Liver (tissue), 9 donors: ENCODE measurements around the gene OR1L6. TPM values are rescaled to one million over a fixed set of nuclear protein-coding genes. Genes with fewer than 3 reads are reported as not detected.

ENCODE experiments used
- DNase-seq: peaks from one replicate; pipeline ENCODE4 v3.0.0-alpha.2; 2017; ENCODE audit warnings: low spot score
- H3K27ac ChIP-seq, 2 donors: one replicate each; pipeline ENCODE4 v1.7.0; 2013; ENCODE audit warnings: inconsistent platforms in 2 of 2, low read length in 2 of 2, control low read depth in 1 of 2, low read depth in 1 of 2, mild to moderate bottlenecking in 1 of 2
- H3K27me3 ChIP-seq, 4 donors: one replicate each; pipeline versions ENCODE4 v1.6.1 to v1.7.0; 2013; ENCODE audit warnings: low read length in 3 of 4, inconsistent platforms in 1 of 4, mild to moderate bottlenecking in 1 of 4, moderate library complexity in 1 of 4; ENCODE audit not compliant: control insufficient read depth in 4 of 4, insufficient read depth in 4 of 4
- H3K36me3 ChIP-seq, 4 donors: one replicate each; pipeline versions ENCODE4 v1.6.1 to v1.7.0; 2013; ENCODE audit warnings: low read length in 3 of 4, mild to moderate bottlenecking in 3 of 4, low read depth in 1 of 4, moderate library complexity in 1 of 4; ENCODE audit not compliant: control insufficient read depth in 4 of 4, insufficient read depth in 3 of 4
- H3K4me1 ChIP-seq, 4 donors: one replicate each; pipeline versions ENCODE4 v1.6.1 to v1.7.0; 2013; ENCODE audit warnings: low read length in 3 of 4, mild to moderate bottlenecking in 3 of 4, moderate library complexity in 1 of 4; ENCODE audit not compliant: control insufficient read depth in 4 of 4, insufficient read depth in 4 of 4
- H3K4me3 ChIP-seq, 3 donors: one replicate each; pipeline versions ENCODE4 v1.6.1 to v1.7.0; 2013; ENCODE audit warnings: low read length in 3 of 3, control low read depth in 1 of 3, low read depth in 1 of 3, mild to moderate bottlenecking in 1 of 3
- H3K9ac ChIP-seq, 2 donors: one replicate each; pipeline ENCODE4 v1.7.0; 2013; ENCODE audit warnings: low read length in 2 of 2, mild to moderate bottlenecking in 2 of 2, moderate library complexity in 2 of 2, control low read depth in 1 of 2, low read depth in 1 of 2
- H3K9me3 ChIP-seq, 4 donors: one replicate each; pipeline versions ENCODE4 v1.6.1 to v1.7.0; 2013; ENCODE audit warnings: low read length in 3 of 4; ENCODE audit not compliant: control insufficient read depth in 4 of 4
- ATF3 ChIP-seq: IDR thresholded peaks from 2 replicates; pipeline ENCODE4 v1.6.1; 2016; ENCODE audit warnings: antibody characterized with exemption
- CTCF ChIP-seq: fragments of 150-350 bp; IDR thresholded peaks from 2 replicates; pipeline ENCODE4 v1.5.1; 2017; ENCODE audit warnings: improper control_type of control experiment, low read depth, low read length; ENCODE audit not compliant: missing input control
- EGR1 ChIP-seq, 2 donors: IDR thresholded peaks; 2 replicates each; pipeline ENCODE4 v1.6.1; 2016 to 2018; ENCODE audit warnings: antibody characterized with exemption in 2 of 2, low read depth in 2 of 2
- MAX ChIP-seq: IDR thresholded peaks from 2 replicates; pipeline ENCODE4 v1.6.1; 2016; ENCODE audit warnings: antibody characterized with exemption
- NR2F2 ChIP-seq: IDR thresholded peaks from 2 replicates; pipeline ENCODE4 v1.6.1; 2016; ENCODE audit warnings: antibody characterized with exemption
- RAD21 ChIP-seq, 2 donors: IDR thresholded peaks; 2 replicates each; pipeline ENCODE4 v1.6.1; 2016; ENCODE audit warnings: antibody characterized with exemption in 2 of 2, mild to moderate bottlenecking in 2 of 2
- REST ChIP-seq: IDR thresholded peaks from 2 replicates; pipeline ENCODE4 v1.6.1; 2016; ENCODE audit warnings: antibody characterized with exemption, mild to moderate bottlenecking
- TAF1 ChIP-seq: conservative IDR thresholded peaks from 2 replicates; pipeline ENCODE4 v1.6.1; 2016; ENCODE audit warnings: antibody characterized with exemption, mild to moderate bottlenecking
- YY1 ChIP-seq: IDR thresholded peaks from 2 replicates; pipeline ENCODE4 v1.6.1; 2016; ENCODE audit warnings: antibody characterized with exemption, mild to moderate bottlenecking
- ZBTB33 ChIP-seq: IDR thresholded peaks from 2 replicates; pipeline ENCODE4 v1.6.1; 2016; ENCODE audit warnings: antibody characterized with exemption
- WGBS: extraction: QIAGEN DNeasy Blood & Tissue Kit; methylation state at CpG from one replicate; pipeline ENCODE4 v1.1.7; 2013; 5-methylcytosine and 5-hydroxymethylcytosine counted together
- polyA plus RNA-seq, 2 donors: library from polyadenylated mRNA; stranded (reverse) in 1 of 2; unstranded in 1 of 2; fragments of 200-250 nt in 1 of 2; fragments of >200 nt in 1 of 2; fragmentation: Nextera tagmentation in 1 of 2; extraction: Ambion mirVana in 1 of 2; gene quantifications; one replicate each; pipeline versions ENCODE4 v1.2.1 to v1.2.3, GENCODE V29; 2013 to 2015
- total RNA-seq, 2 donors: library from RNA; depleted of rRNA; stranded (reverse); fragments of >200 nt; gene quantifications; one replicate each; pipeline ENCODE4 v1.2.3, GENCODE V29; 2014
- donor health status: healthy.
- donor health status: healthy.
- donor health status: healthy.
- donor health status: healthy.
- donor health status: healthy.

OR1L6 gene
- total and polyA plus RNA-seq, 4 donors: not detected

- Histone ChIP-seq H3K9ac (no peak overlapping the region), H3K27ac (no peak overlapping the region), H3K27me3 (no peaks in the 10 kb centered on the region), H3K36me3 (no peaks in the 10 kb centered on the region), H3K4me1 (no peaks in the 10 kb centered on the region), H3K9me3 (no peaks in the 10 kb centered on the region), H3K4me3 (no peak overlapping the region)
- TF ChIP-seq REST (no peak), TAF1 (no peak), CTCF (no peak), MAX (no peak), ZBTB33 (no peak), YY1 (no peak), ATF3 (no peak), EGR1 (IDR thresholded peaks at IDR 0.05; ENCODE audit: low read depth in 2 of 2) (no peak), RAD21 (IDR thresholded peaks at IDR 0.05) (no peak), NR2F2 (no peak)
- DNase-seq: no peak
- 86% methylated on average over 6 of the region's 6 CpGs for WGBS
Observed at GRCh38 chr9:122797316-122798063, 55.4 kb downstream of the OR1L6 start.

Other genes starting within 250 kb of the OR1L6 start
- gene OR1J2, start 231.5 kb upstream of the OR1L6 start, total RNA-seq: not detected
- gene OR1J2, start 231.5 kb upstream of the OR1L6 start, polyA plus RNA-seq: not detected
- not detected for gene OR1J4, start 223.2 kb upstream of the OR1L6 start, total RNA-seq
- gene OR1J4, start 223.2 kb upstream of the OR1L6 start, polyA plus RNA-seq: not detected
- not detected for gene OR1N1, start 215.0 kb upstream of the OR1L6 start, total RNA-seq
- not detected for gene OR1N1, start 215.0 kb upstream of the OR1L6 start, polyA plus RNA-seq
- gene OR1N2, start 189.2 kb upstream of the OR1L6 start, total RNA-seq: not detected
- not detected for gene OR1N2, start 189.2 kb upstream of the OR1L6 start, polyA plus RNA-seq
- under 1 TPM in 1 of 2 donors, not detected in 1; 0.08 TPM for gene OR1L8, start 158.9 kb upstream of the OR1L6 start, total RNA-seq
- not detected for gene OR1L8, start 158.9 kb upstream of the OR1L6 start, polyA plus RNA-seq
- gene OR1Q1, start 127.6 kb upstream of the OR1L6 start, total RNA-seq: not detected
- gene OR1Q1, start 127.6 kb upstream of the OR1L6 start, polyA plus RNA-seq: not detected
- not detected for gene OR1B1, start 84.7 kb upstream of the OR1L6 start, total RNA-seq
- not detected for gene OR1B1, start 84.7 kb upstream of the OR1L6 start, polyA plus RNA-seq
- gene OR1L1, start 80.6 kb upstream of the OR1L6 start, total RNA-seq: not detected
- not detected for gene OR1L1, start 80.6 kb upstream of the OR1L6 start, polyA plus RNA-seq
- gene OR1L3, start 67.2 kb upstream of the OR1L6 start, total RNA-seq: not detected
- not detected for gene OR1L3, start 67.2 kb upstream of the OR1L6 start, polyA plus RNA-seq
- gene OR1L4, start 18.3 kb upstream of the OR1L6 start, total RNA-seq: not detected
- gene OR1L4, start 18.3 kb upstream of the OR1L6 start, polyA plus RNA-seq: not detected
- not detected for gene OR5C1, start 46.6 kb downstream of the OR1L6 start, total RNA-seq
- gene OR5C1, start 46.6 kb downstream of the OR1L6 start, polyA plus RNA-seq: not detected
- gene OR1K1, start 57.8 kb downstream of the OR1L6 start, total RNA-seq: not detected
- gene OR1K1, start 57.8 kb downstream of the OR1L6 start, polyA plus RNA-seq: not detected
- 10 to 100 TPM in 1 of 2 donors, 1 to 10 TPM in 1; 6.9 to 15.2 TPM for gene PDCL, start 86.3 kb downstream of the OR1L6 start, total RNA-seq
- 1 to 10 TPM; 3.0 to 3.8 TPM for gene PDCL, start 86.3 kb downstream of the OR1L6 start, polyA plus RNA-seq
- 10 to 100 TPM; 23.3 to 26.4 TPM for gene RC3H2, start 163.1 kb downstream of the OR1L6 start, total RNA-seq
- gene RC3H2, start 163.1 kb downstream of the OR1L6 start, polyA plus RNA-seq: 10 to 100 TPM in 1 of 2 donors, 1 to 10 TPM in 1; 5.9 to 10.5 TPM
- 1 to 10 TPM; 5.1 to 7.1 TPM for gene ZBTB6, start 171.0 kb downstream of the OR1L6 start, total RNA-seq
- 1 to 10 TPM in 1 of 2 donors, under 1 TPM in 1; 0.92 to 1.5 TPM for gene ZBTB6, start 171.0 kb downstream of the OR1L6 start, polyA plus RNA-seq
- gene ZBTB26, start 189.2 kb downstream of the OR1L6 start, total RNA-seq: 1 to 10 TPM; 1.9 to 3.3 TPM
- under 1 TPM; 0.63 to 0.75 TPM for gene ZBTB26, start 189.2 kb downstream of the OR1L6 start, polyA plus RNA-seq
- gene RABGAP1, start 198.7 kb downstream of the OR1L6 start, total RNA-seq: 10 to 100 TPM; 16.3 to 25.7 TPM
- 1 to 10 TPM; 3.8 to 4.6 TPM for gene RABGAP1, start 198.7 kb downstream of the OR1L6 start, polyA plus RNA-seq